B cell (primary cell): ENCODE data around the gene GABRP. TPM values are rescaled to one million over a fixed set of nuclear protein-coding genes. Genes with fewer than 3 reads are reported as not detected.

Experiments used
- ATAC-seq: fragments of 200-7000 bp; cut with Tn5 transposase; one replicate; pipeline ENCODE4 v1.10.0; 2021; ENCODE audit warnings: low read depth, mild to moderate bottlenecking, moderate number of reproducible peaks, moderate library complexity
- CTCF ChIA-PET: fragments of 350-600 bp; sonication (Branson Sonifier 250); formaldehyde crosslinking; loops from one replicate; lab custom pipeline; 2021; ENCODE audit warnings: antibody characterized with exemption, inconsistent platforms; lab: Charles Lee
- POLR2A ChIA-PET: fragments of 350-600 bp; sonication (Branson Sonifier 250); formaldehyde crosslinking; loops from one replicate; lab custom pipeline; 2021; ENCODE audit warnings: antibody characterized with exemption; lab: Charles Lee
- DNase-seq: peaks from one replicate; pipeline ENCODE4 v3.0.0; 2013
- H2AFZ ChIP-seq: 2 replicates; pipeline ENCODE4 v1.6.1; 2012; ENCODE audit warnings: mild to moderate bottlenecking, low read depth, low read length; ENCODE audit not compliant: insufficient read depth, poor library complexity, severe bottlenecking
- H3K27ac ChIP-seq, 2 donors: 1 replicate in 1 of 2; 2 replicates in 1 of 2; pipeline ENCODE4 v1.5.1; 2012 to 2013; ENCODE audit warnings: low read length in 2 of 2, mild to moderate bottlenecking in 2 of 2, moderate library complexity in 1 of 2
- H3K27me3 ChIP-seq, 4 experiments: fragments of 200-600 bp in 1 of 4; sonication (generic) in 1 of 4; replicated peaks in 1 of 4; 1 replicate in 2 of 4; 2 replicates in 2 of 4; pipeline versions ENCODE4 v1.6.1 to v1.7.0; 2013 to 2016; ENCODE audit warnings: low read length in 3 of 4, mild to moderate bottlenecking in 2 of 4, mixed read lengths in 1 of 4, moderate library complexity in 1 of 4; ENCODE audit not compliant: insufficient read depth in 4 of 4, control insufficient read depth in 3 of 4; ENCODE audit errors: control extremely low read depth in 1 of 4
- H3K36me3 ChIP-seq, 2 experiments: replicated peaks in 1 of 2; 1 replicate in 1 of 2; 2 replicates in 1 of 2; pipeline versions ENCODE4 v1.6.1 to v1.7.1; 2013; ENCODE audit warnings: low read length in 1 of 2; ENCODE audit not compliant: insufficient read depth in 2 of 2, control insufficient read depth in 1 of 2; ENCODE audit errors: control extremely low read depth in 1 of 2, extremely low read depth in 1 of 2
- H3K4me1 ChIP-seq, 2 donors: fragments of 200-600 bp in 1 of 2; sonication (generic) in 1 of 2; 1 replicate in 1 of 2; 2 replicates in 1 of 2; pipeline versions ENCODE4 v1.5.1 to v1.6.1; 2013 to 2017; ENCODE audit warnings: low read length in 2 of 2; ENCODE audit not compliant: control insufficient read depth in 2 of 2, insufficient read depth in 2 of 2
- H3K4me2 ChIP-seq: replicated peaks from 2 replicates; pipeline ENCODE3; 2012; ENCODE audit warnings: mild to moderate bottlenecking, low read depth, low read length; ENCODE audit not compliant: poor library complexity, severe bottlenecking
- H3K4me3 ChIP-seq, 5 experiments: fragments of 200-600 bp in 1 of 5; sonication (generic) in 1 of 5; 1 replicate in 3 of 5; 2 replicates in 2 of 5; pipeline versions ENCODE4 v1.5.1 to v1.7.0; 2011 to 2016; ENCODE audit warnings: low read length in 4 of 5, mild to moderate bottlenecking in 4 of 5, low read depth in 2 of 5, control low read depth in 1 of 5, moderate library complexity in 1 of 5; ENCODE audit not compliant: insufficient read depth in 1 of 5; ENCODE audit errors: control extremely low read depth in 1 of 5, extremely low read depth in 1 of 5
- H3K79me2 ChIP-seq: fragments of 200-600 bp; sonication (generic); one replicate; pipeline ENCODE4 v1.6.0; 2016; ENCODE audit warnings: low read length; ENCODE audit not compliant: control insufficient read depth, insufficient read depth
- H3K9ac ChIP-seq: fragments of 200-600 bp; sonication (generic); 2 replicates; pipeline ENCODE4 v1.6.1; 2017; ENCODE audit warnings: mild to moderate bottlenecking, low read length, moderate library complexity
- H3K9me3 ChIP-seq, 3 donors: one replicate each; pipeline versions ENCODE4 v1.6.1 to v1.7.1; 2013; ENCODE audit warnings: low read length in 2 of 3; ENCODE audit not compliant: control insufficient read depth in 2 of 3, insufficient read depth in 1 of 3; ENCODE audit errors: control extremely low read depth in 1 of 3
- H4K20me1 ChIP-seq: 2 replicates; pipeline ENCODE4 v1.6.0; 2012; ENCODE audit warnings: mild to moderate bottlenecking, low read length; ENCODE audit not compliant: insufficient read depth, control insufficient read depth, poor library complexity, severe bottlenecking
- H3K27ac Mint-ChIP-seq: one replicate; pipeline ENCODE4 v1.8.0; 2021; ENCODE audit warnings: mixed read lengths
- H3K27me3 Mint-ChIP-seq: one replicate; pipeline ENCODE4 v1.8.0; 2021; ENCODE audit warnings: mixed read lengths
- H3K4me1 Mint-ChIP-seq: one replicate; pipeline ENCODE4 v1.8.0; 2021; ENCODE audit warnings: mixed read lengths
- H3K4me3 Mint-ChIP-seq: one replicate; pipeline ENCODE4 v1.8.0; 2021; ENCODE audit warnings: mixed read lengths
- H3K9me3 Mint-ChIP-seq: one replicate; pipeline ENCODE4 v1.8.0; 2022; ENCODE audit warnings: mixed read lengths; ENCODE audit not compliant: insufficient read depth
- CTCF ChIP-seq: fragments of 200-600 bp; IDR thresholded peaks from one replicate; pipeline ENCODE4 v1.8.0; 2022; ENCODE audit warnings: antibody characterized with exemption, mild to moderate bottlenecking
- EZH2 ChIP-seq: IDR thresholded peaks from 2 replicates; pipeline ENCODE4 v1.6.1; 2012; ENCODE audit warnings: borderline replicate concordance, low read depth, mild to moderate bottlenecking, moderate library complexity, low read length; ENCODE audit not compliant: insufficient read depth, poor library complexity, severe bottlenecking
- WGBS: methylation state at CpG from one replicate; pipeline ENCODE4 v1.1.5; 2013; ENCODE audit warnings: missing lambda C conversion rate; ENCODE audit not compliant: insufficient coverage; 5-methylcytosine and 5-hydroxymethylcytosine counted together
- intact Hi-C: fragments of 100-400 bp; cut with micrococcal nuclease; formaldehyde crosslinking; loops from one replicate; pipeline ENCODE4 v1.10.0; 2022
- polyA plus RNA-seq: library from polyadenylated mRNA; depleted of rRNA; stranded (reverse); fragments of >200 nt; gene quantifications from 2 replicates; pipeline ENCODE4 v1.2.3, GENCODE V29; 2012
- total RNA-seq, 2 donors: library from RNA; stranded (reverse); fragments of 120-200 nt in 1 of 2; gene quantifications; 1 replicate in 1 of 2; 2 replicates in 1 of 2; pipeline versions ENCODE4 v1.2.3 to v1.2.4, GENCODE V29; 2013 to 2022

The GABRP gene
- total and polyA plus RNA-seq, 2 donors (not counting 1 experiment from before 2014, with no cell fraction given): not detected

- H4K20me1 ChIP-seq: no peaks in the 10 kb centered on the region
- no peak overlapping the region for H2AFZ ChIP-seq
- Mint-ChIP-seq H3K4me3 (no peak overlapping the region), H3K9me3 (peaks cover 3% of the 10 kb centered on the region), H3K27ac (no peak overlapping the region), H3K4me1 (no peaks in the 10 kb centered on the region), H3K27me3 (peaks cover 31% of the 10 kb centered on the region)
- no peaks in the 10 kb centered on the region for H3K4me1 ChIP-seq
- DNase-seq (no peak), ATAC-seq (no peak)
- H3K4me2 ChIP-seq: no peak overlapping the region
- H3K4me3 ChIP-seq: no peak overlapping the region
- CTCF ChIA-PET: no interaction called here
- intact Hi-C loops: no loop called here
- H3K79me2 ChIP-seq: no peaks in the 10 kb centered on the region
- H3K9ac ChIP-seq: no peak overlapping the region
- no peak overlapping the region for H3K27ac ChIP-seq
- TF ChIP-seq EZH2: no peak
- TF ChIP-seq CTCF: no peak
- H3K27me3 ChIP-seq: peaks cover 0 to 1% (median 0%) of the 10 kb centered on the region in 4 experiments
- POLR2A ChIA-PET: no interaction called here
- no CpG with 5 or more reads among the region's 3 CpGs for WGBS
- no peaks in the 10 kb centered on the region for H3K36me3 ChIP-seq
- peaks cover 0 to 5% (median 0%) of the 10 kb centered on the region in 3 donors for H3K9me3 ChIP-seq
Measured at GRCh38 chr5:170738840-170739239, 44.7 kb upstream of the GABRP start.

- H3K9me3 Mint-ChIP-seq: peaks cover 3% of the 10 kb centered on the region
- Histone ChIP-seq H3K4me1 (peaks cover 4% of the 10 kb centered on the region in 2 donors), H3K36me3 (no peaks in the 10 kb centered on the region), H3K4me3 (no peak overlapping the region), H2AFZ (no peak overlapping the region), H4K20me1 (no peaks in the 10 kb centered on the region), H3K4me2 (no peak overlapping the region), H3K9me3 (peaks cover 0 to 5% (median 0%) of the 10 kb centered on the region in 3 donors), H3K79me2 (no peaks in the 10 kb centered on the region), H3K27ac (no peak overlapping the region), H3K9ac (no peak overlapping the region), H3K27me3 (peaks cover 0 to 7% (median 0%) of the 10 kb centered on the region in 4 experiments)
- H3K4me3 Mint-ChIP-seq: no peak overlapping the region
- TF ChIP-seq CTCF (no peak), EZH2 (no peak)
- DNase-seq (no peak), ATAC-seq (no peak)
- H3K27ac Mint-ChIP-seq: no peak overlapping the region
- intact Hi-C loops: no loop called here
- H3K27me3 Mint-ChIP-seq: peaks cover 35% of the 10 kb centered on the region
- POLR2A ChIA-PET: no interaction called here
- CTCF ChIA-PET: no interaction called here
- WGBS: 100% methylated on average over 2 of the region's 4 CpGs
- H3K4me1 Mint-ChIP-seq: peaks cover 3% of the 10 kb centered on the region
Measured at GRCh38 chr5:170739446-170739845, 44.1 kb upstream of the GABRP start.
